Endothelial cell of umbilical vein (primary cell): ENCODE results near the gene PIANP. TPM values are rescaled to one million over a fixed set of nuclear protein-coding genes. Genes with fewer than 3 reads are reported as not detected.
"Not testable (repeated sequence)": the region's sequence is repeated elsewhere in the genome, so short reads cannot be mapped to it uniquely, and the experiment has no call there.

Experiments used
- BruUV-seq: library from RNA; stranded (reverse); fragments of 400-500 nt; replicated peaks from 2 replicates; lab custom pipeline; 2021; lab: Mats Ljungman, UMichigan
- CTCF ChIA-PET: fragments of 300-600, 350-600 bp; sonication (Branson Sonifier 250); formaldehyde crosslinking; loops from one replicate; lab custom pipeline; 2021; ENCODE audit warnings: antibody characterized with exemption, inconsistent platforms; lab: Charles Lee
- POLR2A ChIA-PET: fragments of 300-600, 350-600 bp; sonication (Branson Sonifier 250); formaldehyde crosslinking; loops from one replicate; lab custom pipeline; 2021; ENCODE audit warnings: antibody characterized with exemption, inconsistent platforms; lab: Charles Lee
- DNase-seq: peaks from one replicate; pipeline ENCODE4 v3.0.0-alpha.2; 2011; ENCODE audit warnings: low read depth, low spot score
- FAIRE-seq: peaks from 2 replicates; lab custom pipeline; 2011; peaks lifted over from hg19 to GRCh38; lab: Jason Lieb, UNC
- H2AFZ ChIP-seq: 2 replicates; pipeline ENCODE4 v1.6.0; 2012; ENCODE audit warnings: low read depth, low read length, control low read depth, inconsistent platforms
- H3K27ac ChIP-seq: 2 replicates; pipeline ENCODE4 v1.5.1; 2011; ENCODE audit warnings: low read depth, mild to moderate bottlenecking, control low read depth, low read length, moderate library complexity; ENCODE audit not compliant: insufficient read depth
- H3K27me3 ChIP-seq, 2 experiments: 2 replicates each; pipeline versions ENCODE4 v1.6.0 to v1.6.1; 2011; ENCODE audit warnings: low read length in 2 of 2, mixed read lengths in 1 of 2; ENCODE audit not compliant: control insufficient read depth in 2 of 2, insufficient read depth in 2 of 2
- H3K36me3 ChIP-seq, 2 experiments: 2 replicates in 1 of 2; 3 replicates in 1 of 2; pipeline ENCODE4 v1.5.1; 2011; ENCODE audit warnings: low read length in 2 of 2, mild to moderate bottlenecking in 1 of 2, moderate library complexity in 1 of 2; ENCODE audit not compliant: control insufficient read depth in 2 of 2, insufficient read depth in 2 of 2; ENCODE audit errors: extremely low read depth in 1 of 2
- H3K4me1 ChIP-seq: 3 replicates; pipeline ENCODE4 v1.5.1; 2011; ENCODE audit warnings: mild to moderate bottlenecking, low read length; ENCODE audit not compliant: control insufficient read depth, insufficient read depth; ENCODE audit errors: extremely low read depth
- H3K4me2 ChIP-seq: 2 replicates; pipeline ENCODE4 v1.6.1; 2011; ENCODE audit warnings: low read length, control low read depth, mixed read lengths; ENCODE audit not compliant: insufficient read depth
- H3K4me3 ChIP-seq, 3 experiments: fragments of 200-600 bp in 1 of 3; sonication (generic), shearing (Covaris generic) in 1 of 3; replicated peaks in 1 of 3; 2 replicates each; pipeline ENCODE4 v1.5.1; 2011 to 2016; ENCODE audit warnings: control low read depth in 3 of 3, low read length in 3 of 3, mild to moderate bottlenecking in 2 of 3, inconsistent platforms in 1 of 3, low read depth in 1 of 3, moderate library complexity in 1 of 3; ENCODE audit not compliant: insufficient read depth in 1 of 3
- H3K79me2 ChIP-seq: 2 replicates; pipeline ENCODE4 v1.6.0; 2012; ENCODE audit warnings: low read length, inconsistent platforms; ENCODE audit not compliant: control insufficient read depth, insufficient read depth
- H3K9ac ChIP-seq: replicated peaks from 2 replicates; pipeline ENCODE3; 2011; ENCODE audit warnings: low read length, control low read depth; ENCODE audit not compliant: insufficient read depth; ENCODE audit errors: extremely low read depth
- H3K9me1 ChIP-seq: replicated peaks from 3 replicates; pipeline ENCODE4 v1.6.0; 2011; ENCODE audit warnings: mild to moderate bottlenecking, low read length; ENCODE audit not compliant: control insufficient read depth, insufficient read depth; ENCODE audit errors: extremely low read depth
- H3K9me3 ChIP-seq: replicated peaks from 2 replicates; pipeline ENCODE4 v1.5.1; 2012; ENCODE audit warnings: low read length, inconsistent platforms; ENCODE audit not compliant: control insufficient read depth, insufficient read depth
- H4K20me1 ChIP-seq: replicated peaks from 2 replicates; pipeline ENCODE3; 2011; ENCODE audit warnings: mild to moderate bottlenecking, low read length; ENCODE audit not compliant: control insufficient read depth, insufficient read depth; ENCODE audit errors: extremely low read depth
- EZH2 ChIP-seq: IDR thresholded peaks from 2 replicates; pipeline ENCODE4 v1.6.1; 2012; ENCODE audit warnings: borderline replicate concordance, low read depth, mild to moderate bottlenecking, moderate library complexity, low read length, inconsistent platforms; ENCODE audit not compliant: severe bottlenecking
- dilution Hi-C: fragments of 300-500 bp; cut with MboI; formaldehyde crosslinking; loops from one replicate; pipeline ENCODE4 v1.15.0; 2019; ENCODE audit warnings: low sequenced_read_pairs; ENCODE audit not compliant: extremely low pct_ligation_motif_present
- intact Hi-C: fragments of 100-400 bp; cut with micrococcal nuclease; formaldehyde crosslinking; loops from one replicate; pipeline ENCODE4 v1.10.0; 2022
- polyA plus RNA-seq, 4 experiments: library from polyadenylated mRNA; depleted of rRNA in 3 of 4; stranded (reverse) in 3 of 4; unstranded in 1 of 4; fragments of >200 nt; gene quantifications; 2 replicates each; pipeline versions ENCODE4 v1.2.1 to v1.2.3, GENCODE V29; 2011 to 2012; ENCODE audit warnings: missing spikeins in 1 of 4
- total RNA-seq: library from RNA; stranded (reverse); gene quantifications from 2 replicates; pipeline ENCODE4 v1.2.3, GENCODE V29; 2021

Gene PIANP
- total and polyA plus RNA-seq, 2 donors (not counting 3 experiments of a cell fraction or from before 2014, with no cell fraction given), result 0.10 to 0.55 TPM

- no peak for TF ChIP-seq EZH2
- Histone ChIP-seq H3K9ac (no peak overlapping the region), H3K4me2 (no peak overlapping the region), H3K79me2 (no peaks in the 10 kb centered on the region), H3K4me3 (no peak overlapping the region), H4K20me1 (no peaks in the 10 kb centered on the region), H3K9me1 (no peaks in the 10 kb centered on the region), H3K27me3 (no peaks in the 10 kb centered on the region), H3K27ac (no peak overlapping the region), H2AFZ (no peak overlapping the region), H3K4me1 (no peaks in the 10 kb centered on the region), H3K9me3 (no peaks in the 10 kb centered on the region), H3K36me3 (no peaks in the 10 kb centered on the region)
- CTCF ChIA-PET, result no interaction called here
- DNase-seq (no peak), FAIRE-seq (no peak)
- POLR2A ChIA-PET, result interaction anchor here (0.6 kb wide), 1 partner anchor 93 kb away, joined by 3 read pairs; no protein-coding TSS in a partner anchor
- intact Hi-C loops, result no loop called here
- dilution Hi-C loops, result no loop called here
- BruUV-seq, result no TSS peak
These were observed 8.4 kb upstream of the PIANP start for GRCh38 chr12:6708960-6709394.

GRCh38 chr12:6708351-6708750 lies 7.7 kb upstream of the PIANP start:
- H3K79me2 ChIP-seq, BruUV-seq, CTCF ChIA-PET, H3K36me3 ChIP-seq, H3K4me3 ChIP-seq, H2AFZ ChIP-seq, H4K20me1 ChIP-seq, H3K9me3 ChIP-seq, intact Hi-C loops, H3K4me2 ChIP-seq, H3K9me1 ChIP-seq, H3K9ac ChIP-seq, DNase-seq, dilution Hi-C loops, H3K4me1 ChIP-seq, H3K27me3 ChIP-seq, H3K27ac ChIP-seq, FAIRE-seq: not testable (repeated sequence)
- POLR2A ChIA-PET, result interaction anchor here (0.6 kb wide), 1 partner anchor 93 kb away, joined by 3 read pairs; no protein-coding TSS in a partner anchor
